SK-N-MC (cell line): Measurements from ENCODE around the gene KIN.

Experiments used
- DNase-seq: peaks from one replicate; pipeline ENCODE4 v3.0.0-alpha.2; 2011; ENCODE audit warnings: low read depth, low spot score
- H3K27ac ChIP-seq: fragments of 200-600 bp; sonication (generic); 2 replicates; pipeline ENCODE4 v1.5.1; 2016; ENCODE audit warnings: mixed run types
- H3K36me3 ChIP-seq: fragments of 200-600 bp; sonication (generic); 2 replicates; pipeline ENCODE4 v1.6.1; 2017; ENCODE audit warnings: antibody characterized with exemption, low read length, mixed read lengths; ENCODE audit not compliant: insufficient read depth
- H3K4me3 ChIP-seq: fragments of 200-600 bp; sonication (generic); 2 replicates; pipeline ENCODE4 v1.5.1; 2016
- H3K9ac ChIP-seq: fragments of 200-600 bp; sonication (generic); 2 replicates; pipeline ENCODE4 v1.8.0; 2017; ENCODE audit warnings: mixed run types, mixed read lengths; ENCODE audit not compliant: insufficient read length
- H3K9me3 ChIP-seq: fragments of 200-600 bp; sonication (generic); 2 replicates; pipeline ENCODE4 v1.6.1; 2017; ENCODE audit warnings: low read depth, mild to moderate bottlenecking, antibody characterized with exemption, low read length, moderate library complexity, mixed read lengths
- EZH2 ChIP-seq: fragments of 200-600 bp; sonication (generic); IDR thresholded peaks from one replicate; pipeline ENCODE4 v1.6.1; 2017; ENCODE audit warnings: antibody characterized with exemption
- FOXP2 ChIP-seq: optimal IDR thresholded peaks from 2 replicates; pipeline ENCODE3; 2011; ENCODE audit warnings: mild to moderate bottlenecking, moderate library complexity; ENCODE audit not compliant: insufficient read depth; ENCODE audit errors: extremely low read length, control extremely low read depth
- POLR2AphosphoS5 ChIP-seq: IDR thresholded peaks from 2 replicates; pipeline ENCODE4 v1.6.1; 2012; ENCODE audit warnings: mild to moderate bottlenecking, low read depth, low read length, borderline replicate concordance

The KIN gene

GRCh38 chr10:7708832-7709231 is 79.0 kb downstream of the KIN start:
- Histone ChIP-seq H3K9me3 (no peaks in the 10 kb centered on the region), H3K27ac (no peak overlapping the region), H3K4me3 (no peak overlapping the region), H3K36me3 (no peaks in the 10 kb centered on the region), H3K9ac (no peak overlapping the region)
- DNase-seq, result no peak
- TF ChIP-seq POLR2AphosphoS5, result no peak
- TF ChIP-seq FOXP2, result no peak
- no peak for TF ChIP-seq EZH2

- H3K9me3 ChIP-seq, result no peaks in the 10 kb centered on the region
- no peak overlapping the region for H3K27ac ChIP-seq
- no peak for DNase-seq
- TF ChIP-seq POLR2AphosphoS5, result no peak
- no peak for TF ChIP-seq FOXP2
- TF ChIP-seq EZH2, result no peak
- no peak overlapping the region for H3K9ac ChIP-seq
- H3K4me3 ChIP-seq, result no peak overlapping the region
- H3K36me3 ChIP-seq, result no peaks in the 10 kb centered on the region
These were observed 79.8 kb downstream of the KIN start for GRCh38 chr10:7707858-7708622.

GRCh38 chr10:7707102-7707501 is 80.7 kb downstream of the KIN start:
- Histone ChIP-seq H3K9me3 (no peaks in the 10 kb centered on the region), H3K4me3 (no peak overlapping the region), H3K36me3 (no peaks in the 10 kb centered on the region), H3K9ac (no peak overlapping the region), H3K27ac (no peak overlapping the region)
- no peak for TF ChIP-seq FOXP2
- no peak for DNase-seq

- no peaks in the 10 kb centered on the region for H3K36me3 ChIP-seq
- TF ChIP-seq FOXP2 (no peak), POLR2AphosphoS5 (no peak), EZH2 (no peak)
- no peaks in the 10 kb centered on the region for H3K9me3 ChIP-seq
- no peak overlapping the region for H3K9ac ChIP-seq
- DNase-seq, result no peak
- no peak overlapping the region for H3K27ac ChIP-seq
- H3K4me3 ChIP-seq, result no peak overlapping the region; the same call in 1 of the 2 replicates
These were observed 81.2 kb downstream of the KIN start for GRCh38 chr10:7706534-7707073.

- H3K27ac ChIP-seq, result no peak overlapping the region
- H3K36me3 ChIP-seq, result no peaks in the 10 kb centered on the region
- H3K4me3 ChIP-seq, result peak overlapping the region; percentile 60; the same call in 1 of the 2 replicates
- no peaks in the 10 kb centered on the region for H3K9me3 ChIP-seq
- DNase-seq, result no peak
- TF ChIP-seq POLR2AphosphoS5, result no peak
- no peak overlapping the region for H3K9ac ChIP-seq
These were observed 82.5 kb downstream of the KIN start for GRCh38 chr10:7705341-7705740.

GRCh38 chr10:7704071-7705016 is 83.4 kb downstream of the KIN start:
- H3K9me3 ChIP-seq, result no peaks in the 10 kb centered on the region
- no peaks in the 10 kb centered on the region for H3K36me3 ChIP-seq
- no peak overlapping the region for H3K4me3 ChIP-seq
- no peak overlapping the region for H3K9ac ChIP-seq
- no peak overlapping the region for H3K27ac ChIP-seq
- no peak for DNase-seq
- TF ChIP-seq EZH2 (no peak), FOXP2 (no peak), POLR2AphosphoS5 (no peak)

GRCh38 chr10:7703140-7703539 is 84.7 kb downstream of the KIN start, which contains the start of gene ITIH2:
ITIH2 (plus strand) TSS chr10:7703316; CDS start chr10:7703435, 119 bp downstream.
- Histone ChIP-seq H3K36me3 (no peaks in the 10 kb centered on the region), H3K27ac (no peak within 1 kb of the TSS), H3K9me3 (no peaks in the 10 kb centered on the region), H3K4me3 (no peak within 1 kb of the TSS), H3K9ac (no peak within 1 kb of the TSS)
- no peak for DNase-seq
- TF ChIP-seq FOXP2, result no peak
- no peak for TF ChIP-seq POLR2AphosphoS5
- no peak for TF ChIP-seq EZH2

GRCh38 chr10:7702288-7702812 is 85.4 kb downstream of the KIN start:
- Histone ChIP-seq H3K27ac (no peak overlapping the region), H3K9ac (no peak overlapping the region), H3K4me3 (no peak overlapping the region), H3K36me3 (no peaks in the 10 kb centered on the region), H3K9me3 (no peaks in the 10 kb centered on the region)
- TF ChIP-seq FOXP2 (no peak), POLR2AphosphoS5 (no peak), EZH2 (no peak)
- DNase-seq, result no peak
